Gastroesophageal sphincter (tissue), 2 donors: ENCODE data around the gene ATG7.

Source experiments
- POLR2A ChIP-seq, 2 donors: fragments of 450-650 bp; IDR thresholded peaks; one replicate each; pipeline ENCODE4 v1.6.1; 2017; ENCODE audit warnings: antibody characterized with exemption in 2 of 2, mild to moderate bottlenecking in 2 of 2, moderate library complexity in 1 of 2
- POLR2AphosphoS5 ChIP-seq: sonication (generic); formaldehyde crosslinking; IDR thresholded peaks from one replicate; pipeline ENCODE4 v1.6.1; 2017; ENCODE audit warnings: antibody characterized with exemption

GRCh38 chr3:11568503-11569155, 296.4 kb downstream of the ATG7 start:
- peak; percentile 89 for TF ChIP-seq POLR2AphosphoS5
- no peak for TF ChIP-seq POLR2A (IDR thresholded peaks at IDR 0.05)
